Panc1 (cell line): ENCODE measurements around the gene CDK2AP2. TPM values are rescaled to one million over a fixed set of nuclear protein-coding genes. Genes with fewer than 3 reads are reported as not detected.

ENCODE experiments used
- ATAC-seq: fragments of 200-7000 bp; cut with Tn5 transposase; 2 replicates; pipeline ENCODE4 v1.9.1; 2020; ENCODE audit warnings: mild to moderate bottlenecking, moderate library complexity
- BruUV-seq: library from RNA; stranded (reverse); fragments of 400-500 nt; replicated peaks from 2 replicates; lab custom pipeline; 2021; lab: Mats Ljungman, UMichigan
- CTCF ChIA-PET: fragments of 300-600 bp; sonication (Branson Sonifier 250); formaldehyde crosslinking; loops from one replicate; lab custom pipeline; 2022; ENCODE audit warnings: antibody characterized with exemption; lab: Charles Lee
- POLR2A ChIA-PET: fragments of 300-600 bp; sonication (Branson Sonifier 250); formaldehyde crosslinking; loops from one replicate; lab custom pipeline; 2022; ENCODE audit warnings: antibody characterized with exemption; lab: Charles Lee
- DNase-seq: peaks from one replicate; pipeline ENCODE4 v3.0.0-alpha.2; 2010; ENCODE audit warnings: low read depth, low spot score
- H3K27ac ChIP-seq: 2 replicates; pipeline ENCODE4 v1.5.1; 2011; ENCODE audit warnings: mild to moderate bottlenecking, low read length, inconsistent platforms
- H3K27me3 ChIP-seq: fragments of 200-500 bp; sonication (Bioruptor generic); 2 replicates; pipeline ENCODE4 v1.6.0; 2014; ENCODE audit warnings: low read length, inconsistent platforms; ENCODE audit not compliant: control insufficient read depth, insufficient read depth
- H3K36me3 ChIP-seq: fragments of 200-500 bp; sonication (Bioruptor generic); 2 replicates; pipeline ENCODE4 v1.5.1; 2014; ENCODE audit warnings: inconsistent platforms, mild to moderate bottlenecking, low read length, moderate library complexity; ENCODE audit not compliant: control insufficient read depth, insufficient read depth
- H3K4me1 ChIP-seq: 2 replicates; pipeline ENCODE4 v1.5.1; 2011; ENCODE audit warnings: inconsistent platforms, mild to moderate bottlenecking, low read length, moderate library complexity; ENCODE audit not compliant: control insufficient read depth, insufficient read depth
- H3K4me3 ChIP-seq, 2 experiments: 2 replicates each; pipeline ENCODE4 v1.5.1; 2011 to 2012; ENCODE audit warnings: low read depth in 2 of 2, low read length in 2 of 2, mild to moderate bottlenecking in 2 of 2, inconsistent platforms in 1 of 2, moderate library complexity in 1 of 2
- H3K9me3 ChIP-seq: fragments of 200-500 bp; sonication (Bioruptor generic); 2 replicates; pipeline ENCODE4 v1.5.1; 2014; ENCODE audit warnings: low read depth, mild to moderate bottlenecking, inconsistent platforms, low read length, moderate library complexity; ENCODE audit not compliant: control insufficient read depth, insufficient read depth
- CTCF ChIP-seq: fragments of 450-650 bp; IDR thresholded peaks from 2 replicates; pipeline ENCODE4 v1.5.1; 2017; ENCODE audit warnings: mild to moderate bottlenecking
- POLR2AphosphoS5 ChIP-seq: IDR thresholded peaks from 2 replicates; pipeline ENCODE4 v1.6.1; 2012; ENCODE audit warnings: mild to moderate bottlenecking, low read depth, low read length, moderate library complexity
- REST ChIP-seq, 2 experiments: IDR thresholded peaks; 2 replicates each; pipeline ENCODE4 v1.6.1; 2011 to 2012; ENCODE audit warnings: low read depth in 2 of 2, control low read depth in 1 of 2, low read length in 1 of 2, mild to moderate bottlenecking in 1 of 2, moderate library complexity in 1 of 2; ENCODE audit not compliant: insufficient read depth in 1 of 2
- SIN3A ChIP-seq: IDR thresholded peaks from 2 replicates; pipeline ENCODE4 v1.6.1; 2012; ENCODE audit warnings: low read depth, mild to moderate bottlenecking, low read length, moderate library complexity, borderline replicate concordance; ENCODE audit not compliant: insufficient read depth
- TCF7L2 ChIP-seq: IDR thresholded peaks from 2 replicates; pipeline ENCODE4 v1.6.1; 2011; ENCODE audit warnings: mild to moderate bottlenecking, low read depth, low read length, inconsistent platforms
- in situ Hi-C: cut with HindIII; loops from 2 replicates; pipeline ENCODE4 v1.10.0; 2016; ENCODE audit warnings: low sequenced_read_pairs, low pct_unique_long_range_greater_than_20kb
- intact Hi-C: fragments of 100-400 bp; cut with micrococcal nuclease; formaldehyde crosslinking; loops from one replicate; pipeline ENCODE4 v1.10.0; 2022; ENCODE audit not compliant: unreplicated experiment
- total RNA-seq: library from RNA; stranded (reverse); gene quantifications from one replicate; pipeline ENCODE4 v1.2.1, GENCODE V29; 2021; ENCODE audit not compliant: unreplicated experiment

Gene CDK2AP2
- total RNA-seq, 1 experiment from 2014 or later, result 76.1 TPM

- ATAC-seq, result no peak
Observed at GRCh38 chr11:67489885-67490726, 17.9 kb downstream of the CDK2AP2 start.

More at GRCh38 chr11:67489885-67490726, 17.9 kb downstream of the CDK2AP2 start:
- in situ Hi-C loops, result no loop called here
- CTCF ChIA-PET, result interaction anchor here (0.9 kb wide), 1 partner anchor 139 kb away, joined by 3 read pairs; no protein-coding TSS in a partner anchor
- H3K9me3 ChIP-seq, result no peaks in the 10 kb centered on the region
- BruUV-seq, result TSS peak; percentile 90
- TF ChIP-seq CTCF, result no peak
- no peak for TF ChIP-seq POLR2AphosphoS5
- no peak for TF ChIP-seq TCF7L2
- TF ChIP-seq SIN3A, result no peak
- TF ChIP-seq REST (IDR thresholded peaks at IDR 0.05; ENCODE audit: insufficient read depth in 1 of 2, low read depth in 2 of 2, low read length in 1 of 2), result no peak
- H3K27me3 ChIP-seq, result no peaks in the 10 kb centered on the region
- H3K36me3 ChIP-seq, result no peaks in the 10 kb centered on the region
- H3K4me1 ChIP-seq, result no peaks in the 10 kb centered on the region; the same call in 1 of the 2 replicates
- no peak overlapping the region for H3K4me3 ChIP-seq
- POLR2A ChIA-PET, result no interaction called here
- no peak overlapping the region for H3K27ac ChIP-seq
- intact Hi-C loops, result no loop called here
- DNase-seq, result no peak
